ENCODE data around the gene GALNTL6.

DNA sequence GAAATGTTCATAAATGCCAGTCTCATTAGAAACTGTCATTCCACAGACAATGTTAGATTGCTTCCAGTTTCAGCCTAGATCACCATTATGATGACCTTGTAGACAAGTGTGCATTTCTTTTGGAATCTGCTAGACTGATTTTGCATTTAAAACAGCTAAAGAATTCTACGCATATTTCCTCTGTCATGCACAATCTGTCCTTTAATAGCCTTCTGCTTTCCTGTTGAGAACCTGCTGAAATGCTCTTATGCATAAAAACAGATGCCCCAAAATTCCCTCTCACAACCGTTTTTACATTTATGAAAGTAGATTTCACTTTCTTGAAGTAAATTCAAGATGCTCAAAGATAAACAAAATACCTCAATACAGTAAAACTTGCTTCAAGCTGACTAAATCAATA lies 673.3 kb downstream of the GALNTL6 start:
- TF ChIP-seq, protein P1, sequence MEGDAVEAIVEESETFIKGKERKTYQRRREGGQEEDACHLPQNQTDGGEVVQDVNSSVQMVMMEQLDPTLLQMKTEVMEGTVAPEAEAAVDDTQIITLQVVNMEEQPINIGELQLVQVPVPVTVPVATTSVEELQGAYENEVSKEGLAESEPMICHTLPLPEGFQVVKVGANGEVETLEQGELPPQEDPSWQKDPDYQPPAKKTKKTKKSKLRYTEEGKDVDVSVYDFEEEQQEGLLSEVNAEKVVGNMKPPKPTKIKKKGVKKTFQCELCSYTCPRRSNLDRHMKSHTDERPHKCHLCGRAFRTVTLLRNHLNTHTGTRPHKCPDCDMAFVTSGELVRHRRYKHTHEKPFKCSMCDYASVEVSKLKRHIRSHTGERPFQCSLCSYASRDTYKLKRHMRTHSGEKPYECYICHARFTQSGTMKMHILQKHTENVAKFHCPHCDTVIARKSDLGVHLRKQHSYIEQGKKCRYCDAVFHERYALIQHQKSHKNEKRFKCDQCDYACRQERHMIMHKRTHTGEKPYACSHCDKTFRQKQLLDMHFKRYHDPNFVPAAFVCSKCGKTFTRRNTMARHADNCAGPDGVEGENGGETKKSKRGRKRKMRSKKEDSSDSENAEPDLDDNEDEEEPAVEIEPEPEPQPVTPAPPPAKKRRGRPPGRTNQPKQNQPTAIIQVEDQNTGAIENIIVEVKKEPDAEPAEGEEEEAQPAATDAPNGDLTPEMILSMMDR (IDR thresholded peaks at IDR 0.05), result no peak
- no peak for TF ChIP-seq POLR2A (IDR thresholded peaks at IDR 0.05)

Data from testis (tissue), 2 donors.